Type B pancreatic cell (in vitro differentiated cells): ENCODE data around the gene CXCR4. TPM values are rescaled to one million over a fixed set of nuclear protein-coding genes. Genes with fewer than 3 reads are reported as not detected.

Experiments
- DNase-seq: peaks from one replicate; pipeline ENCODE4 v3.0.0; 2021; ENCODE audit warnings: mixed read lengths; ENCODE audit not compliant: unreplicated experiment; ENCODE audit errors: extremely low spot score
- H3K27ac Mint-ChIP-seq: 2 replicates; pipeline ENCODE4 v1.8.0; 2021; ENCODE audit warnings: mild to moderate bottlenecking, mixed read lengths
- H3K27me3 Mint-ChIP-seq: 2 replicates; pipeline ENCODE4 v1.8.0; 2021; ENCODE audit warnings: mixed read lengths
- H3K36me3 Mint-ChIP-seq: 2 replicates; pipeline ENCODE4 v1.8.0; 2021; ENCODE audit warnings: mixed read lengths
- H3K4me1 Mint-ChIP-seq: one replicate; pipeline ENCODE4 v1.8.0; 2021; ENCODE audit warnings: mixed read lengths; ENCODE audit not compliant: unreplicated experiment
- H3K4me3 Mint-ChIP-seq: 2 replicates; pipeline ENCODE4 v1.8.0; 2021; ENCODE audit warnings: mild to moderate bottlenecking, mixed read lengths
- H3K9me3 Mint-ChIP-seq: 2 replicates; pipeline ENCODE4 v1.8.0; 2021; ENCODE audit warnings: mixed read lengths
- total RNA-seq: library from RNA; stranded (reverse); gene quantifications from 2 replicates; pipeline ENCODE4 v1.2.1, GENCODE V29; 2021; ENCODE audit warnings: low replicate concordance
- TF ChIP-seq, protein P1 (sequence below): fragments of 200-600 bp; sonication (generic); conservative IDR thresholded peaks from 2 replicates; pipeline ENCODE4 v1.5.0; 2021; ENCODE audit warnings: antibody characterized with exemption, mild to moderate bottlenecking

CXCR4 gene
- total RNA-seq, 1 donor from 2014 or later: 34.8 TPM

DNA sequence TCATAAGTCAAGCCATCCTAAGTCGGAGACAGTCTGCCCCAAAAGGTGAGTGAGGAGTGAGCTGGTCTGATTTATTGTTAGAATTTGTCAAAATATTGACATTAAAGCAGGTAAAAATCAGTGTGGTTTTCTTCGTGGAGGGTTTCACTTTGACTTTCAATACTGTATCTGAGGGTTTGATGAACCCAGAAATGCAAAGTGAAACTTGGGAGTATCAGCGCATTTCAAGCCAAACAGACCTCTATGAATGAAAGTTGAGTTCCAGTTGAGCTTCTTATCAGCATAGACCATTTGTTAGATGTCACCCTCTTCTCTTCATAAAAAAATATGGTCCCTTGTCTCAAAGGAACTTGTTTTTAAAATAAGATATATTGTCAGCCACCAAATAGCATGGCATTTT is 21.7 kb upstream of the CXCR4 start:
- Mint-ChIP-seq H3K4me1 (peaks cover 6% of the 10 kb centered on the region), H3K9me3 (peaks cover 4% of the 10 kb centered on the region), H3K27ac (no peak overlapping the region)

DNA sequence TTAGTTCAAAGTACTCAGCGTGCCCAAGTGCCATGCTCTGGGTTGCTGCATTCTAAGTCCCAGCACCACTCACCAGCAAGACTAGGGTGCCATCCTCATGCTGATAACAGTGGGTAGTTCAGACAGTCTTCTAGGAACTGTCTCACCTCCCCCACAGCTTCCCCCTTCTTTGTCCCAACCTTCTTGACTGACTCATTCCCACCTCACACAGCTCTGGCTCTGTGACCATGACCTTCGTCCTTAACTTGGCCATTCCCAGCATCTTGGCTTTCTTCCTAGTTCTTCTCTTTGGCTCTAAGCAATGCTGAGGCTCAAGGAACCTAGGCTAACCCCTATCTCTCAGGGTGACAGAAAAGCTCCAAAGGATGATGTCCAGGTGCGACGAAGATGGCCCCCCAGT is 20.0 kb upstream of the CXCR4 start:
- Mint-ChIP-seq H3K4me3 (no peak overlapping the region), H3K4me1 (peaks cover 6% of the 10 kb centered on the region), H3K27ac (no peak overlapping the region), H3K36me3 (no peaks in the 10 kb centered on the region), H3K27me3 (peaks cover 40% of the 10 kb centered on the region), H3K9me3 (peaks cover 4% of the 10 kb centered on the region)
- TF ChIP-seq, protein P1, sequence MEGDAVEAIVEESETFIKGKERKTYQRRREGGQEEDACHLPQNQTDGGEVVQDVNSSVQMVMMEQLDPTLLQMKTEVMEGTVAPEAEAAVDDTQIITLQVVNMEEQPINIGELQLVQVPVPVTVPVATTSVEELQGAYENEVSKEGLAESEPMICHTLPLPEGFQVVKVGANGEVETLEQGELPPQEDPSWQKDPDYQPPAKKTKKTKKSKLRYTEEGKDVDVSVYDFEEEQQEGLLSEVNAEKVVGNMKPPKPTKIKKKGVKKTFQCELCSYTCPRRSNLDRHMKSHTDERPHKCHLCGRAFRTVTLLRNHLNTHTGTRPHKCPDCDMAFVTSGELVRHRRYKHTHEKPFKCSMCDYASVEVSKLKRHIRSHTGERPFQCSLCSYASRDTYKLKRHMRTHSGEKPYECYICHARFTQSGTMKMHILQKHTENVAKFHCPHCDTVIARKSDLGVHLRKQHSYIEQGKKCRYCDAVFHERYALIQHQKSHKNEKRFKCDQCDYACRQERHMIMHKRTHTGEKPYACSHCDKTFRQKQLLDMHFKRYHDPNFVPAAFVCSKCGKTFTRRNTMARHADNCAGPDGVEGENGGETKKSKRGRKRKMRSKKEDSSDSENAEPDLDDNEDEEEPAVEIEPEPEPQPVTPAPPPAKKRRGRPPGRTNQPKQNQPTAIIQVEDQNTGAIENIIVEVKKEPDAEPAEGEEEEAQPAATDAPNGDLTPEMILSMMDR: no peak
- DNase-seq: no peak

More for the DNA sequence above, 21.7 kb upstream of the CXCR4 start:
- TF ChIP-seq, protein P1: no peak
- Mint-ChIP-seq H3K4me3 (no peak overlapping the region), H3K36me3 (no peaks in the 10 kb centered on the region), H3K27me3 (peaks cover 33% of the 10 kb centered on the region)
- no peak for DNase-seq

DNA sequence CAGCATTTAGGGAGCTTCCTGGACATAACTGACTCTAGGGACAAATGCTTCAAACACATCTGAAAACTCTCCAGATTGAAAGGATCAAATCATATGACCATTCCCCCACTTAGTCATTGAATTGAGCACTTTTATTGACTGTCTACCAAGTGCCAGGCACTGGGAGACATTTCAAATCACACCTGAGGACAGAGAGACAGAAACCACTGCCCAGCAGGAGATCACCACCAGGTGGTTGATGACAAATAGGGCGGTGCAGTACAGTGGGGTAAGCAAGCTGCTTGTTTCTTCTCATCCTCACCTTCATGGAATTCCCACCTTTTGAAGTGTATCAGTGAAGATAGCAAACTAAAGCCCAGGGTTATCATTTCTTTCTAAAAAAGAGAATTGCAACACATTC is 19.0 kb upstream of the CXCR4 start:
- Mint-ChIP-seq H3K4me3 (no peak overlapping the region), H3K36me3 (no peaks in the 10 kb centered on the region), H3K4me1 (peaks cover 6% of the 10 kb centered on the region)

DNA sequence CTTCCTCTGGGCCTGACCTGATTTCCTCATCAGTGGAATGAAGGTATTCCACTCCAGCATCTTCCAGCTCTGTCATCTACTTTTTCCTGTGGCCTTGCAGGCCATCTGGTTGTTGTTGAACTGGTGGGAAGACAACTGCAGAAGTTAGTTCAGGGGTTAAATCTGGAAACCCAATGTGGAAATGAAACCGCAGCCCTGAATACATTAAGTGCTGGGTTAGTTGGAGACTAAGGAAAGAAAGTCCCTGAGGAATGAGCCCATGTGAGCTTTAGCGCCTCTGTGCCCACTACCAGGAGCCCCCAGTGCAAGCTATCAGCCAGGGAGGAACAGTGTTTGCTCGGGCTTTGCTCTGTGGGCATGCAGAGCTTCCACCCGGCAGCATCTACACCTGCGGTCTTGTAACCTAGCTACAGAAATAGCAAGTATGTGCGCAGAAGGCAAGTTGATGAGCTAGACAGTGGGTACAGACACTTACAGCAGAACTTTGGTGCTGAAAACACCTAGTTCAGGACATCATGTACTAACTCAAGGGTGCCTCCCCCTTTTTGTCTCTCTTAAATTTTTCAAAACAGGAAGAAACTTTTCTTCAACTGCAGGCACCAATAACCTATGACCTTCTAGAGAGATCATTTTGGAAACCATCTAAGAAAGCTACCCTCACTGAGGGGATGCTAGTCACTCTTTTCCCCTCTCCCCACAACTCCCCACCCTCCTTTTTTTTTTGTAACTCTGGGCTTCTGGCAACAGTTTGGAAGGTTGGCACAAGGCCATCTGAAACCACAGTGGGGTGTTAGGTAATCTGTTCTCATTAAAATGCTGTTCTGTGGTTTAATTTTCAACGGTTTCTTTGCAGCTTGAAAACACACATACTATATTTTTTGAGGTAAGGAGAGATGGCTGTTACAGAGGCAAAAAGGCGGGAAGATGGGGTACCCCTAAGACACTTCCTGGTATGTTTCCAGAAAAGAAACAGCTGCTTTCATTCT is 18.3 kb upstream of the CXCR4 start:
- Mint-ChIP-seq H3K27me3 (peaks cover 38% of the 10 kb centered on the region), H3K36me3 (no peaks in the 10 kb centered on the region), H3K4me1 (peaks cover 6% of the 10 kb centered on the region), H3K27ac (no peak overlapping the region), H3K9me3 (peaks cover 4% of the 10 kb centered on the region), H3K4me3 (no peak overlapping the region)
- TF ChIP-seq, protein P1: no peak
- DNase-seq: no peak

More for the DNA sequence above, 19.0 kb upstream of the CXCR4 start:
- TF ChIP-seq, protein P1: no peak
- no peak for DNase-seq
- peaks cover 4% of the 10 kb centered on the region for H3K9me3 Mint-ChIP-seq
- no peak overlapping the region for H3K27ac Mint-ChIP-seq
- peaks cover 38% of the 10 kb centered on the region for H3K27me3 Mint-ChIP-seq

DNA sequence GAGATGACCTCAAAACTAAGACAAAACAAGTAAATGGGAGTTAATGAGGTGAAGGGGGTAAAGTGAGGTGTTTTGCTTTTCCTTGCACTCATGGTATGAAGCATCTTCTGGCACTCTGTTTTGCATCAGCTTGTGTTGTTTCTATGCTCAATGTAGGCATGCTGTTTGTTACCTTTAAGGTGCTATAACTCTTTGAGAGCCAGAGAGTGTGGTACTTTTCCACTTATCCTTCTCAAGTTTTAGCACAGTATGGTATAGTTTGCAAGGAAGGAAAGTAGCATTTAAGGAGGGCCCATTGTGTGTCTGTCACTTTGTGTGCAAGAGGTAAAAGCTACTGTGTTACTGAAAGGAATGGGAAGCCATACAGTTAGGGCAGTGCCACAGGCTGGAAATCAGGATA is 17.5 kb upstream of the CXCR4 start:
- H3K4me3 Mint-ChIP-seq: no peak overlapping the region
- H3K27ac Mint-ChIP-seq: no peak overlapping the region
- peaks cover 42% of the 10 kb centered on the region for H3K27me3 Mint-ChIP-seq
- H3K36me3 Mint-ChIP-seq: no peaks in the 10 kb centered on the region
- peaks cover 4% of the 10 kb centered on the region for H3K9me3 Mint-ChIP-seq
- peaks cover 6% of the 10 kb centered on the region for H3K4me1 Mint-ChIP-seq
- TF ChIP-seq, protein P1: no peak
- no peak for DNase-seq
